K562 (cell line): ENCODE data around the gene CLSTN2. TPM values are rescaled to one million over a fixed set of nuclear protein-coding genes. Genes with fewer than 3 reads are reported as not detected.

ENCODE experiments used
- ATAC-seq: fragments of 200-7000 bp; cut with Tn5 transposase; 3 replicates; pipeline ENCODE4 v1.9.1; 2020; ENCODE audit warnings: moderate library complexity
- BruUV-seq: library from RNA; stranded (reverse); fragments of 400-500 nt; replicated peaks from 2 replicates; lab custom pipeline; 2021; lab: Mats Ljungman, UMichigan
- CTCF ChIA-PET: fragments of 300-600 bp; formaldehyde crosslinking; extraction: SDS; loops from one replicate; lab custom pipeline; 2021; ENCODE audit warnings: low intra/inter-chr PET ratio; lab: Yijun Ruan, JAX
- POLR2A ChIA-PET: fragments of 300-600, 350-650 bp; sonication (Branson Sonifier 250); formaldehyde crosslinking; extraction: SDS; loops from one replicate; lab custom pipeline; 2021; ENCODE audit warnings: antibody characterized with exemption, inconsistent platforms; lab: Yijun Ruan, JAX
- DNase-seq, 4 experiments: peaks; one replicate each; pipeline versions ENCODE4 v3.0.0 to v3.0.0-alpha.2; 2011 to 2018; ENCODE audit warnings: low spot score in 3 of 4, mixed read lengths in 3 of 4; ENCODE audit errors: extremely low read depth in 1 of 4
- FAIRE-seq: peaks from 2 replicates; lab custom pipeline; 2011; peaks lifted over from hg19 to GRCh38; lab: Jason Lieb, UNC
- H2AFZ ChIP-seq: 2 replicates; pipeline ENCODE4 v1.6.0; 2011; ENCODE audit warnings: low read depth, low read length, control low read depth, inconsistent platforms
- H3K27ac ChIP-seq: fragments of 200-600 bp; 3 replicates; pipeline ENCODE4 v1.8.0; 2011; ENCODE audit warnings: low read depth, mild to moderate bottlenecking, control low read depth, inconsistent platforms, low read length, moderate library complexity, mixed read lengths; ENCODE audit errors: extremely low read depth
- H3K27me3 ChIP-seq, 2 experiments: fragments of 300-600 bp in 1 of 2; 2 replicates in 1 of 2; 3 replicates in 1 of 2; pipeline versions ENCODE4 v1.6.0 to v1.8.0; 2011; ENCODE audit warnings: inconsistent platforms in 2 of 2, low read length in 2 of 2, mild to moderate bottlenecking in 1 of 2, mixed read lengths in 1 of 2, moderate library complexity in 1 of 2; ENCODE audit not compliant: control insufficient read depth in 2 of 2, insufficient read depth in 2 of 2
- H3K36me3 ChIP-seq: fragments of 300-600 bp; 3 replicates; pipeline ENCODE4 v1.8.0; 2011; ENCODE audit warnings: mild to moderate bottlenecking, low read length, inconsistent platforms; ENCODE audit not compliant: control insufficient read depth, insufficient read depth
- H3K4me1 ChIP-seq, 2 experiments: fragments of 200-600 bp in 1 of 2; replicated peaks in 1 of 2; 2 replicates in 1 of 2; 3 replicates in 1 of 2; pipeline versions ENCODE4 v1.5.1 to v1.8.0; 2011; ENCODE audit warnings: inconsistent platforms in 2 of 2, low read length in 2 of 2, mild to moderate bottlenecking in 1 of 2, mixed read lengths in 1 of 2, moderate library complexity in 1 of 2; ENCODE audit not compliant: control insufficient read depth in 2 of 2, insufficient read depth in 2 of 2
- H3K4me2 ChIP-seq: 2 replicates; pipeline ENCODE4 v1.6.1; 2011; ENCODE audit warnings: low read length, control low read depth, inconsistent platforms, mixed read lengths; ENCODE audit not compliant: insufficient read depth
- H3K4me3 ChIP-seq: fragments of 200-600 bp; sonication (generic), shearing (Covaris generic); 2 replicates; pipeline ENCODE4 v1.5.1; 2016; ENCODE audit warnings: control low read depth, inconsistent platforms
- H3K79me2 ChIP-seq: fragments of 200-600 bp; 3 replicates; pipeline ENCODE4 v1.8.0; 2011; ENCODE audit warnings: low read length, inconsistent platforms; ENCODE audit not compliant: control insufficient read depth, insufficient read depth
- H3K9ac ChIP-seq, 2 experiments: 2 replicates each; pipeline versions ENCODE4 v1.6.0 to v1.6.1; 2011; ENCODE audit warnings: low read depth in 2 of 2, low read length in 2 of 2, control low read depth in 1 of 2, inconsistent platforms in 1 of 2, mild to moderate bottlenecking in 1 of 2, mixed read lengths in 1 of 2; ENCODE audit not compliant: insufficient read depth in 1 of 2
- H3K9me1 ChIP-seq: one replicate; pipeline ENCODE4 v1.6.0; 2011; ENCODE audit warnings: inconsistent platforms, mild to moderate bottlenecking, low read length, moderate library complexity; ENCODE audit not compliant: control insufficient read depth, insufficient read depth
- H3K9me3 ChIP-seq: replicated peaks from 2 replicates; pipeline ENCODE4 v1.5.1; 2011; ENCODE audit warnings: low read depth, low read length, inconsistent platforms; ENCODE audit not compliant: control insufficient read depth, insufficient read depth
- H4K20me1 ChIP-seq: replicated peaks from 2 replicates; pipeline ENCODE4 v1.6.1; 2011; ENCODE audit warnings: low read length, inconsistent platforms, mixed read lengths; ENCODE audit not compliant: control insufficient read depth, insufficient read depth
- FOSL1 ChIP-seq: fragments of 200-800 bp; sonication (Bioruptor generic); conservative IDR thresholded peaks from 2 replicates; pipeline ENCODE4 v1.6.1; 2016; ENCODE audit warnings: missing genetic modification characterization, missing compliant biosample characterization
- GATAD2A ChIP-seq: fragments of 450-650 bp; IDR thresholded peaks from 2 replicates; pipeline ENCODE4 v1.6.1; 2017
- NCOA6 ChIP-seq: fragments of 450-650 bp; IDR thresholded peaks from 2 replicates; pipeline ENCODE4 v1.6.1; 2017; ENCODE audit warnings: mild to moderate bottlenecking
- NFXL1 ChIP-seq: fragments of 450-650 bp; formaldehyde crosslinking; IDR thresholded peaks from 2 replicates; pipeline ENCODE4 v1.4.0; 2021; ENCODE audit warnings: mild to moderate bottlenecking
- NR4A1 ChIP-seq, 2 experiments: fragments of 250-450 bp in 1 of 2; fragments of 450-650 bp in 1 of 2; sonication (Bioruptor Pico) in 1 of 2; IDR thresholded peaks; 2 replicates each; pipeline versions ENCODE4 v1.4.0 to v1.6.1; 2016 to 2020; ENCODE audit warnings: mild to moderate bottlenecking in 2 of 2, missing compliant biosample characterization in 1 of 2, missing genetic modification characterization in 1 of 2, moderate library complexity in 1 of 2
- POLR2H ChIP-seq: IDR thresholded peaks from 2 replicates; pipeline ENCODE4 v1.6.1; 2016; ENCODE audit warnings: missing genetic modification characterization, low read depth, mild to moderate bottlenecking, control low read depth, missing compliant biosample characterization, moderate library complexity
- RBFOX2 ChIP-seq: fragments of 200-400 bp; formaldehyde crosslinking; IDR thresholded peaks from 2 replicates; pipeline ENCODE4 v1.6.1; 2017; ENCODE audit warnings: low read depth, mild to moderate bottlenecking, low read length, moderate library complexity
- TAF15 ChIP-seq: fragments of 200-400 bp; formaldehyde crosslinking; IDR thresholded peaks from 2 replicates; pipeline ENCODE4 v1.6.1; 2017; ENCODE audit warnings: mild to moderate bottlenecking, low read depth, low read length, moderate library complexity
- WGBS: fragments of 100-300 bp; shearing (Covaris generic); methylation state at CpG from one replicate; pipeline ENCODE4 v1.1.6; 2016; ENCODE audit warnings: low coverage, mixed read lengths; ENCODE audit not compliant: insufficient coverage; ENCODE audit errors: missing lambda C conversion rate; 5-methylcytosine and 5-hydroxymethylcytosine counted together
- in situ Hi-C: fragments of 300-500 bp; cut with MboI; formaldehyde crosslinking; loops from 4 replicates; pipeline ENCODE4 v1.15.0; 2018; ENCODE audit warnings: inconsistent platforms, mixed read lengths
- intact Hi-C: fragments of 100-400 bp; cut with micrococcal nuclease; formaldehyde crosslinking; loops from 2 replicates; pipeline ENCODE4 v1.14.2; 2022
- polyA plus RNA-seq, 8 experiments: library from polyadenylated mRNA; depleted of rRNA in 4 of 8; stranded (reverse) in 5 of 8; unstranded in 3 of 8; fragments of >200 nt; fragmentation: Nextera tagmentation in 2 of 8; fragmentation: Illumina TruSeq in 1 of 8; extraction: Ambion mirVana in 2 of 8; extraction: Trizol in 1 of 8; gene quantifications; 2 replicates each; pipeline versions ENCODE4 v1.2.1 to v1.2.3, GENCODE V29; 2011 to 2014; ENCODE audit warnings: inconsistent platforms in 1 of 8, missing spikeins in 1 of 8
- total RNA-seq, 7 experiments: library from RNA; depleted of rRNA in 6 of 7; stranded (reverse); fragments of >200 nt in 6 of 7; fragmentation: Illumina TruSeq in 2 of 7; extraction: Trizol in 2 of 7; gene quantifications; 2 replicates each; pipeline versions ENCODE4 v1.2.1 to v1.2.3, GENCODE V29; 2011 to 2021; ENCODE audit warnings: low replicate concordance in 1 of 7

Gene CLSTN2
- total and polyA plus RNA-seq, 9 of the 15 experiments (the other 6 are each of a cell fraction or from before 2014, with no cell fraction given), result 0.02 to 0.04 (median 0.04) TPM; not detected in 6

GRCh38 chr3:140344601-140345205, 409.7 kb downstream of the CLSTN2 start:
- H3K9ac ChIP-seq, result no peak overlapping the region
- TF ChIP-seq NFXL1 (CRISPR knock-in tag), result no peak
- no peak for TF ChIP-seq TAF15
- no peak for TF ChIP-seq POLR2H (tag)
- no peak for TF ChIP-seq FOSL1 (tag)
- TF ChIP-seq NR4A1 (CRISPR knock-in tag; IDR thresholded peaks at IDR 0.05), result no peak
- no peak for TF ChIP-seq NR4A1 (tag; IDR thresholded peaks at IDR 0.05)
- no peak for TF ChIP-seq GATAD2A
- no peak for TF ChIP-seq NCOA6
- TF ChIP-seq RBFOX2, result no peak
- ATAC-seq (no peak), FAIRE-seq (no peak), DNase-seq (no peak)
- BruUV-seq, result no TSS peak
- no peak overlapping the region for H3K27ac ChIP-seq
- H3K4me1 ChIP-seq, result no peaks in the 10 kb centered on the region
- ChIA-PET CTCF (no interaction called here), POLR2A (no interaction called here)
- H3K9me3 ChIP-seq, result no peaks in the 10 kb centered on the region
- H2AFZ ChIP-seq, result no peak overlapping the region
- no peaks in the 10 kb centered on the region for H3K79me2 ChIP-seq
- no peak overlapping the region for H3K4me2 ChIP-seq
- H3K27me3 ChIP-seq, result peaks cover 0 to 9% of the 10 kb centered on the region in 2 experiments; a peak in 1 of 5 replicates
- no peaks in the 10 kb centered on the region for H4K20me1 ChIP-seq
- in situ Hi-C loops, result no loop called here
- no peaks in the 10 kb centered on the region for H3K9me1 ChIP-seq
- 2% methylated on average over 5 of the region's 5 CpGs for WGBS
- no peak overlapping the region for H3K4me3 ChIP-seq
- no peaks in the 10 kb centered on the region for H3K36me3 ChIP-seq
- intact Hi-C loops, result no loop called here
